Ramos (cell line): ENCODE results near the gene GPR15.
"Not testable (repeated sequence)": the region's sequence is repeated elsewhere in the genome, so short reads cannot be mapped to it uniquely, and the experiment has no call there.

Source experiments
- in situ Hi-C: fragments of 300-500 bp; cut with MboI; formaldehyde crosslinking; loops from one replicate; pipeline ENCODE4 v1.14.3; 2022; ENCODE audit warnings: low sequenced_read_pairs; ENCODE audit not compliant: unreplicated experiment

Gene GPR15

GRCh38 chr3:98556164-98557130 is 24.7 kb downstream of the GPR15 start:
- in situ Hi-C loops: no loop called here

- in situ Hi-C loops: no loop called here
Observed at GRCh38 chr3:98557324-98558010, 25.7 kb downstream of the GPR15 start.

GRCh38 chr3:98558100-98558827 is 26.5 kb downstream of the GPR15 start:
- in situ Hi-C loops: no loop called here

- in situ Hi-C loops: not testable (repeated sequence)
Observed at GRCh38 chr3:98559769-98560168, 28.0 kb downstream of the GPR15 start.

- in situ Hi-C loops: no loop called here
Observed at GRCh38 chr3:98560911-98561310, 29.1 kb downstream of the GPR15 start.

GRCh38 chr3:98561727-98562521 is 30.1 kb downstream of the GPR15 start:
- in situ Hi-C loops: no loop called here

- in situ Hi-C loops: no loop called here
Observed at GRCh38 chr3:98563661-98564281, 32.0 kb downstream of the GPR15 start.

- in situ Hi-C loops: no loop called here
Observed at GRCh38 chr3:98564282-98565005, 32.7 kb downstream of the GPR15 start.

- in situ Hi-C loops: no loop called here
Observed at GRCh38 chr3:98565237-98565643, 33.5 kb downstream of the GPR15 start.

- in situ Hi-C loops: no loop called here
Observed at GRCh38 chr3:98565843-98566242, 34.1 kb downstream of the GPR15 start.

GRCh38 chr3:98567666-98568270 is 36.0 kb downstream of the GPR15 start:
- in situ Hi-C loops: no loop called here

- in situ Hi-C loops: no loop called here
Observed at GRCh38 chr3:98568402-98568801, 36.6 kb downstream of the GPR15 start.

- in situ Hi-C loops: loop anchor here (10.0 kb wide), 1 partner anchor 238 kb away; no protein-coding TSS in a partner anchor
Observed at GRCh38 chr3:98573181-98573728, 41.5 kb downstream of the GPR15 start.

GRCh38 chr3:98574132-98574531 is 42.4 kb downstream of the GPR15 start:
- in situ Hi-C loops: loop anchor here (10.0 kb wide), 1 partner anchor 239 kb away; no protein-coding TSS in a partner anchor

GRCh38 chr3:98577178-98577895 is 45.6 kb downstream of the GPR15 start:
- in situ Hi-C loops: loop anchor here (10.0 to 25.0 kb wide), 3 partner anchors 243 to 540 kb away; partner anchors contain the start of gene GABRR3

- in situ Hi-C loops: loop anchor here (25.0 kb wide), 2 partner anchors 432 to 543 kb away; partner anchors contain the start of gene GABRR3
Observed at GRCh38 chr3:98580401-98581386, 48.9 kb downstream of the GPR15 start.
